Ramos (cell line): ENCODE measurements around the gene NDRG2.
"Not testable (repeated sequence)": the region's sequence is repeated elsewhere in the genome, so short reads cannot be mapped to it uniquely, and the experiment has no call there.

ENCODE experiments used
- in situ Hi-C: fragments of 300-500 bp; cut with MboI; formaldehyde crosslinking; loops from one replicate; pipeline ENCODE4 v1.14.3; 2022; ENCODE audit warnings: low sequenced_read_pairs; ENCODE audit not compliant: unreplicated experiment

The NDRG2 gene

DNA sequence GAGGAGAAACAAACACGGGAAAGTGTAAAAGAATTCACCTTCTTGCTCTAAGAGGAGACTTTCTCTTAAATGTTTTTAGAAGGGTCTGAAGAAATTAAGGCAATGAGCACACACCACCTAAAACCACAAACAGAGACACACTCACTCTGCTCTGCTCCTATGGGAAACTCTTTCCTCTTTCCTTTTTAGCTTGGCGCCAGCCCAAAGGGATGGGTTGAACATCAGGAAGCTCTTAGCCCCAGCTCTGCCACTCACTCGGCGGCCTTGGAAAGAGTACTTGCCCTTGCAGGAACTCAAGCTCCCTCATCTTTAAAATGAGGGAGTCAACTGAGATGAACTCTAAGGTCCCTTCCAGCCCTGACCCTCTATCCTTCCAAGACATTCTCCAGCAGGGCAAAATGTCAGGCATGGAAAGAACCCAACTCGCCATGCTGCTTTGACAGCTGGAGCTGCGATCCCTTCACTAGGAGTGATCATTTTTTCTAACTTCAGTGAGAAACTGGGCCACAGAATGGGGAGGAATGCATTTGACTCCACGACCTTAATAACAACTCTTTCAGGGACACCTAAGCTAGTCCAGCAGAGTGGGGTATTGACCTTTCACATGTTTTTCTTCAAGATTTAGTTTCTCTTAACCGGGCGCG, 31.8 kb upstream of the NDRG2 start:
- in situ Hi-C loops = no loop called here

DNA sequence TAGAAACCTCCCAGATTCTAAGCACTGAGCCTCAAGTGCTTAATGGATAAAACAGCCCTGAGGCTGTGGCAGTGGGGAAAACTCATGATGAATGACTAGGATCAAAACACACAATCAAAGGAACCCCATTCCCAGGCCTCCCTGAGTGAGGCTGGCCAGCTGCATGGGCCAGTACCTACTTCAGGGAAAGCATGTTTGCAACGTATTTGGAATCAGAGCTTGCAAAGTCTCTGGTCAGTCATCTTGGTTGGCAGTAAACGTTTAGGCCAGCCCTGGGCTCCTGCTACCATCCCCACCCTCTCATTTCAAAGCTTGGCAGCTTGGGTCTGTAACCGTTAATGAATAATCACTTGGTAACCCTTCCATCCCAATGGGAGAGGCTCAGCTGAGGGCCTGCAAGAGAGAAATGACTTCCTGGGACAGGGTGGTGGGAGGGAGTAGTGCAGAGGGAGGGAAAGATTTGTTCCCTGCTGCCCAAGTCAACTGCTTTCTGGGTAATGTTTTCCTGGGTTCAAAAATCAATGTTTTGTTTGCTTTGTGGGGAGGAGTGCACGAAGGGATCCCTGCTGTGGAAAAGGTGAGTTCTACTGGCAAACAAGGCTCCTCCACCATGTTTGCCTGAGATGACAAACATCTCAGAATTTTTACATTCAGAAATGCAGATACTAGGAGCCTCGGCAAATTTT, 30.7 kb upstream of the NDRG2 start:
- in situ Hi-C loops = no loop called here

DNA sequence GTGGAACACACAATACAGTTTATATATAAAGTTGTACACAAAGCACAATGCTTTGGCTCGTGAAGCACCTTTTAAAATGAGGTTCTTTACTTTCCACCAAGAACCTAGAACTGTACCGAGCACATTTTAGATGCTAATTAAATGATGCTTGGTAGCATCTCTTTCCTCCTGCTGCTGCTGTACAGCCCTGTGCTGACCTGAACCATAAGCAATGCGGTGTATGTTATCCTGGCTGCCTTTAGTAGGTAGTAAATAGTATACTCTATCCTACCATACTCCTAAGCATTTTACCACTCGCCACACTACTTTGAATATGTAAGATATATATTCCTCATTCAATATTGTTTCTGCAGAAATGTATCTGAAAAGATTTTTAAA, 29.9 kb upstream of the NDRG2 start:
- in situ Hi-C loops = no loop called here

DNA sequence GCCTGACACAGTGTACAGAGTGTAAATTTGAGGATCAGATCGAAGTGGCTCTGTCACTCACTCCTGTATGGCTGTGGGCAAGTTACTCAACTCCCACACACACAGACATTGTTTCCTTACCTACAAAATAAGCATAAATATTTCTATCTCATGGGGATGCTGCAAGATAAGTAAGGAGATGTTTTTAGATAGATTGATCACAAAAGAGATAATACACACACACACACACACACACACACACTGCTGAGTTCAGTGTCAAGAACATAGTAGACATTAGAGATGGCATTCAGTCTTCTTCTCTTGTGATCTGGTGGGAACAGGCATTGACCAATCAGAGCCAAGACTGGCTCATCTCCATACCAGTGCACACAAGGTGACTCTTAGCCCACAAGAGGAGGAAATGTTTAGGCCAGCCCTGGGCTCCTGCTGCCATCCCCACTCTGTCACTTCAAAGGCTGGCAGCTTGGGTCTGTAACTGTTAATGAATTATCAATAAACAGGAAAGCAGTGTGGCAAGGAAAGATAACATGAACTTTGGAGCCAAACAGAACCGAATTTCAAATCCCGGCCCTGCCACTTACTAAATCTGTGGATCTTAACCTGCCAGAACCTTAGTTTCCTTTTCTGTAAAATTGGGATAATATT, 29.4 kb upstream of the NDRG2 start:
- in situ Hi-C loops = no loop called here

DNA sequence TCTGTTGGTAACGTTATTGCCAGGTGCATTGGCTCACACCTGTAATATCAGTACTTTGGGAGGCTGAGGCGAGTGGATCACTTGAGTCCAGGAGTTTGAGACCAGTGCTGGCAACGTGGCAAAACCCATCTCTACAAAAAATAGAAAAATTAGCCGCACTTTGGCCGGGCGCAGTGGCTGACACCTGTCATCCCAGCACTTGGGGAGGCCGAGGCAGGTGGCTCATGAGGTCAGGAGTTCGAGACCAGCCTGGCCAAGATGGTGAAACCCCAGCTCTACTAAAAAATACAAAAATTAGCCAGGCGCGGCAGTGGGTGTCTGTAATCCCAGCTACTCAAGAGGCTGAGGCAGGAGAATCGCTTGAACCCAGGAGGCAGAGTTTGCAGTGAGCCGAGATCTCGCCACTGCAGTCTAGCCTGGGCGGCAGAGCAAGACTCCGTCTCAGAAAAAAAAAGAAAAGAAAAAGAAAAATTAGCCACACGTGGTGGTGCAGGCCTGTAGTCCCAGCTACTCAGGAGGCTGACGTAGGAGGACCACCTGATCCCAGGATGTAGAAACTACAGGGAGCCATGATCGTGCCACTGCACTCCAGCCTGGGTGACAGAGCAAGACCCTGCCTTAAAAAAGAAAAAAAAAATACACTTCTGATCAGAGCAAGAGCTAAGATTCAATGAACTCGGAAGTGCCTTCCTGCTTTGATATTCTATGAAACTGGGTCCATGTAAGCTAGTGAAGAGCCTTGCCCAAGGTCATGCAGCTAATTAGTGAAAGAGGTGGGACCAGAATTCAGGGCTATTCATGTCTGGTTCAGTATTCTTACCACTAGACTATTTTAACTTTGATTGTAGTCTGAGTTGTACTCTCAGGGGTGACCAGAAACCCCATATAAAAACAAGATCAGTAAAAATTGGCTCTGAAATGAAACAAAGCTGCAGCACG, 28.6 kb upstream of the NDRG2 start:
- in situ Hi-C loops = no loop called here

DNA sequence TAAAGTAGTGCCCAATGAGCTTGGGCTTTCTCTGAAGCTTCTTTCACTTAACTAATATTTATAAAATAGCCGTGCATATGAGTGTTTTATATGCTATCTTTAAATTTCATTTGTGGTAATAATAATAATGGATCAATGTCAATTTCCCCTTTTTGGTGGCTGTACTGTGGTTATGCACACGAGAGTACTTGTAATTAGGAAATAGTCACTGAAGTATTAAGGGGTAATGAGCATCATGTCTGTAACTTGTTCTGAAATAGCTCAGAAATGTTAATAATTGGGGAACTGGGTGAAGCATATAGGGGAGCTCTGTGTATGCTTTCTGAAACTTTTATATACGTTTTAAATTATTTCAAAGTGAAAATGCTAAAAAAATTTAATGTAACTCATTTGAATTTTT, 25.7 kb upstream of the NDRG2 start:
- in situ Hi-C loops = no loop called here

DNA sequence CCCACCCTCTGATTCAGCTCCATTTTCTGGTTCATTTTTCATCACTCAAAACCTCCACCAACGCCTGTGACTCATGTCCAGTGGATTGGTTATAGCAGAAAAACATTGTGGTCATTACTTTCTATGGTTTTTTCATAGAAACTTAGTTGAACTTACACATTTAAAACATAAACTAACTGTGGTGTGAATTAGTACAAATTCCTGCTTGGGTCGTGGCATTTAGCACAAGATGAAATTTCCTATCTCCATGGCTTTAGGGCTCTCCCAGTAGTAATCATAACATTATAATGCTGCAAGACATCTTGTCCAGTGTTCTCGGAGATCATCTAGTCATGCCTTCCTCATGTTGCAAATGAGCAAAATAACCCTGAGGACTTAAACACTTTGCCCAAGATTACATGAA, 24.4 kb upstream of the NDRG2 start:
- in situ Hi-C loops = no loop called here

DNA sequence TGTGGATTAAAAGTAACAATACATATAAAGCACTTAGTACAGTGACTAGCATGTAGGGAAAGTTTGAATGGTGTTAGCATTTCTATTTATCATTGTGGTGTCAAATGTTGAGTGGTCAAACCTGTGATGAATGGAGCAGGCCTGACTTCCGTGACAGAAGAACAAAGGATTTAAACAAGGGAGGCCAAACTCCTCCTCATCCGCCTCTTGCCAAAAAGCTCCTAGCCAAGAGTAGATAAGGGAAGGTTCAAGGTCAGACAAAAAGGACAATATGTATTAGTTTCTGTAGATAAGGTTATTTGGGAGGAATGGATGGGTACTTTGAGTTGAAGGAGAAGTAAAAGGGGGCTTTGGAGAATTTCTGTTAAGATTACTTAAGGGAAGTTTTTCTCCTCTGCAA, 23.8 kb upstream of the NDRG2 start:
- in situ Hi-C loops = no loop called here

DNA sequence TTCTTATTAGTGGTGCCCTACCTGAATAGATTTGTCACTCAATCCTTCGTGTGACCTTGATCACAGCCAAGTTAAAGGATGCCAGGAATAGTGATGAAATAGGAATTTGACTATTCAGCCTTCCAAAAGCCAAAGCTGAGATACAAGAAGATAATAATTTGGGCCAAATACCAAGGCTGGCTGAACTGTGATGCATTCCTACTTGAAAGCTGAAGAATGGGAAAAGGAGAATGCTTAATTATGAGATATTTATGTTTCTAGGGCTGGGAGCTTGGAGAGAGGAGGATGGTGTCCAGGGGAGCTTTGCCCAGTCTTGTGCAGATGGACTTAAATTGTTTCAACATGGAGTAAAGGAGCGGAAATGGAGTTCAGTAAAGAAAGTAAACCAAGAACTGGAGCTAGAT, 22.5 kb upstream of the NDRG2 start:
- in situ Hi-C loops = no loop called here

DNA sequence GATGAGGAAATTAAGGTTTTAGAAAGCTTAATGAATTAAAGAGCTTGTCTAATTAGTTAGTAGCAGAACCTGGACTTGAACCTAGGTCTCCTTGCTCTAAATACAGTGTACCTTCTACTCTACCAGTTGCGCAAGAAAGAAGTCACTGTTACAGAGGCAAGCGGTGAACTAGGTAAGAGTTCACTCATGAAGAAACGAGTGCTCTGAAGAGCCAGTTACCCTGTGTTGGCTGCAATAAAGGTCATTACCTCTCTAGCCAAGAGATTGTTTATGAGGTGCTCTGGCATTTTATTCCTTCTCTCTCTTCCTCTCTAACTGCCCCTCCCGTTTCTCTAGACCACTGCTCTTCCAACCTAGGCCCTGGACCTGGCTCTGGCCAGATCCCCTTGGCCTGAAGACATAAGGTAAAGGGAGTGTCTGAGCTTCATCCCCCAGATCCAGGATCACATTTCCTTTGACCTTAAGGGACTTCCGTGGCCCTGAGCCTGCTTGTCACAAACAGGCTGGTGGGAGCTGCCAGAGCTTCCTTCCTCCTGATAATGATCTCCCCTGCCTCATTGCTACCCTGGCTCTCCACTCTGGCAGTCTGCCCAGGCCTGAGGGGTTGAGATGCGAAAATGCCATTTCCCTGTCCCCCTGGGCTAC, 19.2 kb upstream of the NDRG2 start:
- in situ Hi-C loops = no loop called here

DNA sequence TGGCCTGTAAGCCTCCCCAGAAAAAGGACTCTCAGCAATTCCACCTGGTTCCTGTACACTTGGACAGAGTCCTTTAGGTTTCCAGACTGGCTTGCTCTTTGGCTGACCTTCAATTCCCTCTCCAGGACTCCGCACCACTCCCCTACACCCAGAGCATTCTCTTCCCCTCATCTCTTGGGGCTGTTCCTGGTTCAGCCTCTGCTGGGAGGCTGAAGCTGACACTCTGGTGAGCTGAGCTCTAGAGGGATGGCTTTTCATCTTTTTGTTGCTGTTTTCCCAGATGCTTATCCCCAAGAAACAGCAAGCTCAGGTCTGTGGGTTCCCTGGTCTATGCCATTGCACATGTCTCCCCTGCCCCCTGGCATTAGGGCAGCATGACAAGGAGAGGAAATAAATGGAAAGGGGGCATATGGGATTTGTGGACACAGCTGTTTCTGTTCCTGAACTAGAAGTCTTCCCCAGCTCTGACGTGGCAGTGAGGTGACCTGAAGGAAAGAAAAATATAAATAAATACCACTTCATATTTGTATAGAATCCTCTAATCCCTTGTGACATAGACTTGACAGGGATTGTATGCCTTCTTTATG, 18.6 kb upstream of the NDRG2 start:
- in situ Hi-C loops = no loop called here

DNA sequence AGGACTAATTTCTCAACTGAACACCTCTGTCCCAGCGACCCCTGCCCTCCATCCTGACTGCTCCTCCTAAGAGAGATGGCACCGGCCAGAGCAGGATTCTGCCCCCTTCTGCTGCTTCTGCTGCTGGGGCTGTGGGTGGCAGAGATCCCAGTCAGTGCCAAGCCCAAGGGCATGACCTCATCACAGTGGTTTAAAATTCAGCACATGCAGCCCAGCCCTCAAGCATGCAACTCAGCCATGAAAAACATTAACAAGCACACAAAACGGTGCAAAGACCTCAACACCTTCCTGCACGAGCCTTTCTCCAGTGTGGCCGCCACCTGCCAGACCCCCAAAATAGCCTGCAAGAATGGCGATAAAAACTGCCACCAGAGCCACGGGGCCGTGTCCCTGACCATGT, 18.1 kb upstream of the NDRG2 start:
- in situ Hi-C loops = no loop called here

DNA sequence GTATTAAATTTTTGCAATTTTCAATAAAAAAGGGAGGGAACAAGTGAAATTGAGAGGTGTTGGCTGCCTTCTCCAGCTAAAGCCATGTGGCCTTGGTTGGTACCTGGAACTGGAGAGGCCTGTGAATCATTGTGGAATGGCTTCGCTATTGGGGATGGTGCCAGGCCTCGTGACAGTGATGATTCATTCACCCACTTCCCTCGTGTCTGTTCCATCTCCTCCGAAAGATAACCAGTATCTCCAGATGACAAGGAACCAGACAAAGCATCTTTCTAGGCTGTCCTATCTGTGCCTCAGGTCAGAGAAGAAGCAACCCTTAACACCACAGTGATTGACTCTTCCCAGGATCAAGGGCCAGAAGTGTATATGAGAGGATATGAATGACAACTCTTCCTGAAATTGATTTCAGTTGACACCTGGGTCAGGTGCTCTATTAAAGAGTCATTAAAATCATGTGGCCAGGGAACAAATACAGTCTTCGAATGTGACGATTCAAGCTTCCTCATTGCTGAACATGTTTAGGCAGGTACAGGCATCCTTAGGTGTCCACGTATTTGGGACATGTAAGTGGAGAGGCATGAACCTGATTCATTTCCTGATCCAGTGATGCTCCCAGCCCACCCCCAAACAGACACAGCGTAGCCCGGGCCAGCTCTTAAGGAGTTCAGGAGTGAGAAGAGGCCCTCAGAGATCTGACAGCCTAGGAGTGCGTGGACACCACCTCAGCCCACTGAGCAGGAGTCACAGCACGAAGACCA, 17.0 kb upstream of the NDRG2 start, which contains the start of gene RNASE7:
TSS of gene RNASE7 (plus strand) at position 687 of the 758 bp plus-strand sequence. CDS start 631 bp downstream, outside the sequence.
- in situ Hi-C loops = no loop called here

DNA sequence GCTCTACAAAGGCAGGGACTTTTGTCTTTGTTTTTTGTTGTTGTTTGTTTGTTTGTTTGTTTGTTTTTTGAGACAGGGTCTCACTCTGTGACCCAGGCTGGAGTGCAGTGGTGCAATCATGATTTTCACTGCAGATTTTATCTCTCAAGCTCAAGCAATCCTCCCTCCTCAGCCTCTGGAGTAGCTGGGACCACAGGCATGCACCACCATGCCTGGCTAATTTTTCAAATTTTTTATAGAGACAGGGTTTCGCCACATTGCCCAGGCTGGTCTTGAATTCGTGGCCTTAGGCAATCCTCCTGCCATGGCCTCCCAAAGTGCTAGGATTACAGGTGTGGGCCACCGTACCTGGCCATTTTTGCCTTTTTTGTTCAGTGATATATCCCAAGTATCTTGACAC, 16.1 kb upstream of the NDRG2 start:
- in situ Hi-C loops = not testable (repeated sequence)

DNA sequence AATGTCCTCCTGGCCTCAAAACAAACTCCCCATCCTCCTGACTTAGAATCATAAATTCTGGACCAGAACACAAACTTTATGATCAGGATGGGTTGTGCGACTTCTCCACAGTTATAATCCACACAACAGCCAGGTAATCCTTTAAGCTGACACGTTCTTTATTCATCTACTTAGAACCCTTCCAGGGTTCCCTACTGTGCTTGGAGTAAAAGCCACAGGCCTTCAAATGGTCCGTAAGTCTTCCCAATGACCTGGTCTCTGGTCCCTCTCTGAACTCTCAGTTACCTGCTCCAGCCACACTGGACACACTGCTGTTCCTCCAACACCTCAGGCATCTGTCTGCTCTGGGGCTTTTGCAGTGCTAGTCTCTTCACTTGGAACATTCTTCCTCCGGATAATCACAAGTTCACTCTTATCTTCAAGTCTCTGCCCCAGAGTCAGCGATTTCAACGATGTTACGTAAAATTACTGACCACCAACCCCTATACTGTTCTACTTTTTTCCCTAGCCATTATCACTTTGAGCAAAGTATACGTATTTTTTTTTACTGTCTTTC, 15.6 kb upstream of the NDRG2 start:
- in situ Hi-C loops = no loop called here

DNA sequence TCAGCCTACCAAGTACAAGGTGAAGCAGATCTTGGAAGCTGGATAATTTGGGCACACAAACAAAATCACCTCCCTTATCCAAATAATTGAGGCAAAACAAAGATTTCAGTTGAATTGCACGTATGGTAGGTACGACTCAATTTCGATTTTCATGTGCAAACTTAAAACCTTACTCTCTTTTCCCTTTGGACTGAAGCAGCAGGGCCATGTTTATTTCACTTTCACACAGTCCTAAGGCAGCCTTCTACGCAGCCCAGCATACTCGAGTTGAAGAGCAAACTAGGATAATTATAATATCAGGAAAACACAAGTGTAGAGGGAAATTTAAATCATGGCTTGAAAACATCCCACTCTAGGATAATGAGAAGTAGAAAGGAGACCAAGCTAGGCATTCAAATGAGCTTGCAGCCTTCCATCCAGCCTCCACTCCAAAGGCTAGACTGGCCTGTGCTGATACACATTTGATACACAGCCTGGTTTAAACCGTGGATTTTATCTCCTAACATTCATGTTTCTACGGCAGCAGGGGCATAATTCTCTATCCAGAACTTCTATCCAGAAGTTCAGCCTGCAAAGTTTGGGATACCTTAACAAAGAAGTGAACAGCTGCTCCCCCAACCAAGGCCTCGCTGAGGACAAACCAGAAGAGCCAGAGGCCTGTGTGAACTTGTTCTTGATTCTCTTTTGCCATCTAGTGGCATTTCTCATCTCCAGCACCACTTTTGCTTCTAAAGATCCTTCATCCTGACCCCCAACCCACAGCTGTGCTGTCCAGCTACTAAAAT, 14.9 kb upstream of the NDRG2 start:
- in situ Hi-C loops = no loop called here

DNA sequence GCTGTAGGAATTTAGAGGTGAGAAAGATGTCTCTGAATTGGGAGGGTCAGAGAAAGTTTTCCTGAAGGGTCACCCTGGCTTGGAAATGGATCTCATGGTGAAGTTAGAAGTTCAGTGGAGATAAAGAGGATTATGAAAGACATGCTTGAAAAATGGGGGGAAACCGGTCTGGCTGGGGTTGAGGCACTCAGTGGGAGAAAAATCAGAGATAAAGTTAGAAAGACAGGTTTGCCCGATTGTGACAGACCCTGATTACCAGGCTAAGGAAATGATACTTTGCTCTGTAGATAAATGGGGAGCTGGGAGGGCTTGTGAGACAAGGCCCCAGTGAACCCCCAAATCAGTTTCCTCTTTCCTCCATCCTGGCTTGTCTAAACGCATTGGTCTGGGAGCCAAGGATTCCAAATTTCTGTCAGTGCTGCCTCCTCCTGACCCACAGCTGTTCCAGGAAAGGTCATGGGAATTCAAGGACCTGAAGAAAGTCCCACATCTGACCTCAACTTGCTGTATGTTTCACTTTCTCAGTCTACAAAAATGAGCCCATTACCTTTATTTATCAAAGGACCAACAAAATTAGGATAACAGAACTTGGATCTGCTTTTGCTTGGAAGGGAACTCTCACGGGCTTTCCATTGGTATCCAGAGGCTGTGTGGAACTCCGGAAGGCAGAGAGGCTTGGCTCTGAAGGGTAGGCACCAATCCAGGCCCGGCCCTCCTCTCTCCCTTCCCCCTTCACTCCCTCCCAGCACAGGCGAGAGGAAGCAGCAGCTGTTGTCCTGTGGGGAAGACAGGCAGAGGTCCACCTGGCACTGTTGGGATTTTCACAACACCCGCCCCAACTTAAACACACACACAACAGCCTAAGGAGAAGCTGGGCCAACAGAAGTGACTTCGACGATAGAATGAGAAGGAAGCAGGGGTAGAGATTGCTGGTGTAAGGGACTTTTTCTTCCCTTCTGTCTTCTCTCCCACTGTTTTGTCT, 13.9 kb upstream of the NDRG2 start:
- in situ Hi-C loops = no loop called here
